Ramos (cell line): ENCODE results near the gene PIK3R3.

Experiments
- in situ Hi-C: fragments of 300-500 bp; cut with MboI; formaldehyde crosslinking; loops from one replicate; pipeline ENCODE4 v1.14.3; 2022; ENCODE audit warnings: low sequenced_read_pairs; ENCODE audit not compliant: unreplicated experiment

The PIK3R3 gene

DNA sequence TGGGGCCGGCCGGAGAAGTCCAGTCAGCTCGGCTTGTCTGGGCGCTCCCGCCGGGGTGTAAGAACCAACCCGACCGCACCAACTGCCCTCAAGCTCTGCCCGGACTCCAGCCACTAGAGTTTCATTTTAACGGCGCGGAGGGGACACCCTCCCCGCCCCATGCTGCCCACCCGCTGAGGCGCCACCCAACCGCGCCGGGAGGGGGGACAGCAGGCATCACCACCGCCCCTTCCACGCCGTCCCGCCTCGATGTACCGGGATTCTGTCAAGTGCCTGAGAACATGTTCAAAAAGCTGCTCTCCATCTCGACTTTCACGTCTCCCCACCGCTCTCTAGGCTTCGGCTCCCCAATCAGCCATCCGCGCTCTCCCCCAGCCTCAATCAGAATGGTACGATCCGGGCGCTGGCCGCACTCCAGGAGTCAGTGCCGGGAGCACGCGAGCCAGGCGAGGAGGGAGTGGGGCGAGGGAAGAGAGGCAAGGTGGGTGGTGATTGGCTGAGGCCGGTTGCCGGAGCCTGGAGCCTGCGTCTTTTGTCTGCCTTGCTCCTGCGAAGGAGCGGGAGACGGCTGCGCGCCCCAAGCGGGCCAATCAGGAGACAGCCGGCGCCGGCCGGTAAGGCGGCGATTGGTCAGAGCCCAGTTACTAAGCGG is at the start of gene PIK3R3:
TSS of gene PIK3R3 (minus strand) at position 101 of the 652 bp plus-strand sequence. CDS start 677 bp downstream, outside the sequence.
- in situ Hi-C loops = no loop called here

DNA sequence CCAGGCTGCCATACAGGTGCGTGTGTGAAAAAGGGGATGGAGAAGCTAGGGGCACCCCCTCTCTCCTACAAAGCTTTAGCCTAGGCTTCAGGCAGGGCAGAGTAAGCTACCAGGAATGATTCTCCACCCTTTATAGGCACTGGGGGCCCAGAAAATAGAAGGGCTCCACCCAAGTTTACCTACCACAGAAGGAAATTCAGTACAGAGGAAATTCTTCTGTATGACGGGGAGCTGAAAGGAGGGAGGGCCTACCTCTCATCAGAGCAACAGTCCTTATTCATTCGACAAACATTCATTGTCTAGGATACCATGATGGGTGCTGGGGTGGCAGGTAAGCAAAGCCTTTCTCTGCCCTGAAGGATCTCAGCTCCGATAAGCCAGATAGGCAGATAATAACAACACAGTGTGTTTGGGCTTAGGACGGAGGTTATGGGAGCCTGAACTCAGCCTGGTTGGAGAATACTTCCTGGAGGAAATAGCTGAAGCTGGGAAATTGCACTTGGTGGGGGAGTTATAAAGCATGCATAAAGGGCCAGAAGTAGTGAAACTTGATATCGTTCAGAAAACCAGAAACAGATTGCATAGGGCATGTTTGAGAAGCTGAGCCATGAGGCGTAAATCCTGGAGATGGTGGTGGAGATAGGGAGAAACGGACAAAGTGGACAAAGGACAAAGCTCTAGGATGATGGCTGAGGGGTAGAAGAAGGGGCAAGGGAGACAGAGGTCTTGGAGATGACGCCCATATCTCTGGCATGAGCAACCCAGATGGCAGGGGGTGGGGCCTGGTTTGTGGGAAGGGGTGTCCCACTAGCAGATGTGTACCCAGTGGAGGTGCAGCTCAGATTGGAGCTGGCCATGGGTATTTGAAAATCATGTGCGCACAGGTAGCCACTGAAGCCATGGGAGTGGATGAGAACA is 49.2 kb upstream of the PIK3R3 start:
- in situ Hi-C loops = no loop called here

DNA sequence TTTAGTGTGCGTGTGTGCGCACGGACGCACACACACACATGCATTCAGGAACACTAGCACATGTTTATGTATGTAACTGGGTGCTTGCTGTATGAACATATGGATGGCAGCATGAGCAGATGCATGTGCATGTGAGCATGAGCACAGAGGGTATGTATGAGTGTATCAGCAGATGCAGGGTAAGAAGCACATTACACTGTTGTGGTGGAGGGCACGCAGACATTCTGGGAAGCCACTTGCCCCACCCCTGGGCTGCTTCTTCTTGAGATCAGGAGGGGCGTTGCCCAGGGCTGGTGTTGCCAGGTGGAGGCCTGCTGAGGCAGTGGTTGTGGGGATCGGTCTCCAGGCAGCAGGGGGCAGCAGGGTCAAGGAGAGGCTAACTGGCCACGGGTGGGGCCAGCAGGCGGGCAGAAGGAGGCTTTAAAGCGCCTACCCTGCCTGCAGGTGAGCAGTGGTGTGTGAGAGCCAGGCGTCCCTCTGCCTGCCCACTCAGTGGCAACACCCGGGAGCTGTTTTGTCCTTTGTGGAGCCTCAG is 47.7 kb upstream of the PIK3R3 start:
- in situ Hi-C loops = no loop called here

DNA sequence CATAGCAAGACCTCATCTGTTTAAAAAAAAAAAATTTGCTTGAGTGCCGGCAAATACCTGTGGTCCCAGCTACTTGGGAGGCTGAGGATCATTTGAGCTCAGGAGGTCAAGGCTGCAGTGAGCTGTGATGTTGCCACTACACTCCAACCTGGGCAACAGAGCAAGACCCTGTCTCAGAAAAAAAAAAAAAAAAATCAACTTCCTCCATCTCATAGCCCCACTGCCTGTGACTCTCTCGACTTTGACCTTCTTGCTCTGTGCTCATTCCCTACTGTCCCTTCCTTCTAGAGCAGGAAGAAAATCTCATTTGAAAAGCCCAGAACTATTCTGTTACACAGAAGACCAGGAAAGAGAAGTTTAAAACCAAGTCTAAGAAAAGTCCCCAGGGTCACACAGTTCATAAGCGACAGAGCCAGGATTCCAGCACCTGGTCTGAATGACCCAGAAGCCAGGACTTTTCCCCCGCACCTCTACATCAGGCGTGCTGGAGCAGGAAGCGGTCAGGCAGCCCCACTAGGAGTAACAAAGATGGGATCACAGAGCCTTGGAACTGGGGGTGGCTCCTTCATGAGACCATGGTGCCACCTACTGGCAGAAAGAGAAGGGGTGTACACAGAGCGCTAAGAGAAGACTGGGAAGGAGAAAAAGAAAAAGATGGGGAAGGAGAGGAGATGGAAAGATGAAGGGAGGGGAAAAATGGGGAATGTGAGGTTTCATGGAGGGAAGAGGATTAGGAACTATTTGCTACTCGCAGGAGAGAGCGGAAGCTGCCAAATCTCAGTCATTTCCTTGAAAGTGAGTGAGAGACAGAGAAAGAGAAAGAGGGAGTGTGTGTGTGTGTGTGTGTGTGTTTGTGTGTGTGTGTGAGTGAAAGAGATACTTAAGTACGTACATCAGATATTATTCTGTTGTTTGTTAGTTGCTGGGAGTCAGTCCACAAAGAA is 47.0 kb upstream of the PIK3R3 start:
- in situ Hi-C loops = loop anchor here (5.0 kb wide), 1 partner anchor 142 kb away; no protein-coding TSS in a partner anchor

DNA sequence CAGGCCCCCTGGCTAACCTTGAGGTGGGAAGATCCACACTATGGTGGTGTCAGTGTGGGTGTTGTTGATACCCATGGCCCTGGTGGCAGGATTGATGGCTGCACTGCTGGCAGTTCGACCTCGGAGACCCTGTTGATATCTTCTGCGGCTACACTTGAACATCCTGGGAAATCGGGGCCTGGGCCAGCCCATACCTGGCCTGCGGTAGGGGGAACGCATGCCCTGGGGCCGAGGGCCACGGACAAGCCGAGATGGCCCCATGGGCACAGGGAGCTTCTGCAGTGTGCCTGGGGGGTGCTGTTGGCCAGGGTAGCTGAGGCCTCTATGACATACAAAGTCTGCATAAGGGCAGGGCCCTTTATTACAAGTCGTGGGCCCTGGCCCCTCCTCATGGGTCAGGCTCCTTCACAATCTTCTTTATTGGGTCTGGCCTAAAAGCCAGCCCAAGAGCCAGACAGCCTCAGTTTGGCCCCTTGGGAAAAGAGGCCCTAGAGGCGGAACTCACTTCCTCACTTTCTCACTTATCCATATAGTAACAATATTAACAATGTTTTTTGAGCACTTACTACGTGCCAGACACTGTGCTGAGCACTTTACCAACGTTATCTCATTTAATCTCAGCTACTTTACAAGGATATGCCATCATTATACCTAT is 43.9 kb upstream of the PIK3R3 start, which contains the start of gene P3R3URF:
TSS of gene P3R3URF (minus strand) at position 278 of the 655 bp plus-strand sequence. CDS start at position 261, 17 bp downstream.
- in situ Hi-C loops = loop anchor here (5.0 kb wide), 1 partner anchor 139 kb away; no protein-coding TSS in a partner anchor

DNA sequence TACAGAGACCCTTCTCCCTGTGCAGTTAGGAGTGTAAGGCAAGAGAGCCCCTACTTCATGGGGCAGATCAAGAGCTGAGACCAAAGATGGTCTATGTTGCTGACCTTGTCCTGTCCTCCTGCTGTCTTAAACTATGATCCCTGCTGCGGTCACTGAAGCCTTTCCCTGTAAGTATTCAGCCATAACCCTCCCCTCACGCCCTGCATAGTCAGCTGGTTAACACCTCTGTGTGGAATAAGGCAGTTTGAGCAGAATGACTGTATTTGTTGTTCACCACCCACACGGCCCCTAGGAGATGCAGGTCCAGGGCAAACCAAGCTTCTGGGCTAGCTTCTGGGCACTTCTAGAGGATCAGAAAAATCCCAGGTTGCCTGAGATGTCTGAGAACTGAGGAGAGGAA is 42.8 kb upstream of the PIK3R3 start:
- in situ Hi-C loops = loop anchor here (5.0 kb wide), 1 partner anchor 138 kb away; no protein-coding TSS in a partner anchor

DNA sequence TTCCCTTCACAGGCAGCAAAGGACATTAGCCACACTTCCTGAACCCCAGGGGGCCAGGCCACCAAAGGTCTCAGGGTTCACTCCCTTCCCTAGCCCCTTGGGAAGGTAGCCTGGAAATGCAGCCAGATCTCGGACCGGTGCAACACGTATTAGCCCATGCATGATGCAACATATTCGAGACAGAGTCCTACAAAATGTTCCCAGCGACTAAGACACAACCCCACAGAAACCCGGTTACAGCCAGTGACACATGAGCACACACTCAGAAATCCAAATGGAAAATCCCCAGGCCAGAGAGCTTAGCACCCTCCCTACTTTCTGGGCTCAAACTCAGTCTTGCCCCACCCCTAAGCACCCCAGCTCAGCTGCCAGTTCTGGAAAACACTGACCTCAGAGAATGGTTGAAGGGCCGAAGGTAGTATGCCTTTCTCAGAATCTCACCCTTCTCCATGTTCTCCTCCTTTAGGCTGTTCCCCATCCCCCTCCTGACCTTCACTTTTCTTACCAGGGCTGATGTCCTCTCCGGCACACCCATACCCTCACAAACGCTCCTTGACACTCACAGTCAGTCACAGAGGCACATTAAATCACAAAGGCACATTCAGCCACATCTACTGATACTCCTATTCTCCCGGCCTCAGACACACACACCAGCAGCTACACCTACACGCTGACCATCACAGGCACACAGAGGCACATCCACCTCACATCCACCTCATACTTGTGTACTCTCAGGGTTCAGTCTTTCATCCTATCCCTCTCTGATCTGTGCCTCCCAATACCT is 42.2 kb upstream of the PIK3R3 start, which contains the start of gene TSPAN1:
TSS of gene TSPAN1 (plus strand) at position 640 of the 784 bp plus-strand sequence. CDS start 6,021 bp downstream, outside the sequence.
- in situ Hi-C loops = loop anchor here (5.0 kb wide), 1 partner anchor 137 kb away; no protein-coding TSS in a partner anchor

DNA sequence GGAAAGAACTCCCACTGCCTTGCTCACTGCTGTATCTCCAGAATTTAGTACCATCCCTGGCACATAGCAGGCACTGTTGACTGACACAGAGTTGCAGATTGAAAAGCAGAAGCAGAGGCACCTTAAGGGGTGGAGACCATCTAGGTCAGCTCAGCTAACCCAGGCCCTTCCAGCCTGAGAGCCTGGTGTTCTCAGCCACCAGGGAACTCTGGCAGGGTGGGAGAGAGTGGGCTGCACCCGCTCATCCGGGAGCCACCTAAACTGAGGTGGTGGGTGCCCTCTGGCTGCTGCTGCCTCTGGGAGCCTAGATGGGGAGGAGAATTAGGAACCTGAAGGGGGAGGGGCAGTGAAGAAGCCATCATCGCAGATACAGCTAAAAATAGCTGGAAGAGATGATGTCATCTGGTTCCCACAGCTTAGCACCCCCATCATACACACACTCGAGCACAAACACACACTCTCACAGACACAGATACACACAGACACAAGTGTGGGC is 41.0 kb upstream of the PIK3R3 start:
- in situ Hi-C loops = no loop called here

DNA sequence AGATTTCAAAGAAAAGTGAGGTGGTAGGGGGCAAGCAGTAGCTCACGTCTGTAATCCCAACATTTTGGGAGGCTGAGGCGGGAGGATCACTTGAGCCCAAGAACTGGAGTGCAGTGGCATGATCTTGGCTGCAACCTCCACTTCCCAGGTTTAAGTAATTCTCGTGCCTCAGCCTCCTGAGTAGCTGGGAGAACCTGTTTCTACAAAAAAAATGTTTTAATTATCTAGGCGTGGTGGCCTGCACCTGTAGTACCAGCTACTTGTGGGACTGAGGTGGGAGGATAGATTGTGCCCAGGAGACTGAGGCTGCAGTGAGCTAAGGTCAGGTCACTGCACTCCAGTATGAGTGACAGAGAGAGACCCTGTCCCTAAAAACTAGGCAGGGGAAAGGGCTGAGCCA is 39.9 kb upstream of the PIK3R3 start:
- in situ Hi-C loops = no loop called here

DNA sequence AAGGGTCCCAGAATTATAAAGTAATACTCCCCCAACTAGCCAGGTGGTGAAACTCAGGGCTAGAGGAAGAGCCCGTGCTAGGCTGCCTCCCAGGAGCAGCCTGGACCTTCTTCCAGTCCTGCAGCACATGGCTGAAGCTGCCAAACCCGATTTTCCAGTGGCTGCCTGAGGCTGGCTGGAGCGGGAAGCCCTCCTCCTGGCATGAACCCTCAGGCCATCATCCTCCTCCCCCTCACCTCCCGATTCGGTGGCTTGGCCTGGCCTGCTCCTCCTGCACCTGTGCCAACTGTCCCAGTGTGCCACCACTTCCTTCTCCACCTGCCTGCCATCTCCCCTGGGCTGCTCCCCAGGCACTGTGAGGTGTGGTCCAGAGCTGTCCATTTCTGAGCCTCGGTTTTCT is 39.4 kb upstream of the PIK3R3 start:
- in situ Hi-C loops = no loop called here

DNA sequence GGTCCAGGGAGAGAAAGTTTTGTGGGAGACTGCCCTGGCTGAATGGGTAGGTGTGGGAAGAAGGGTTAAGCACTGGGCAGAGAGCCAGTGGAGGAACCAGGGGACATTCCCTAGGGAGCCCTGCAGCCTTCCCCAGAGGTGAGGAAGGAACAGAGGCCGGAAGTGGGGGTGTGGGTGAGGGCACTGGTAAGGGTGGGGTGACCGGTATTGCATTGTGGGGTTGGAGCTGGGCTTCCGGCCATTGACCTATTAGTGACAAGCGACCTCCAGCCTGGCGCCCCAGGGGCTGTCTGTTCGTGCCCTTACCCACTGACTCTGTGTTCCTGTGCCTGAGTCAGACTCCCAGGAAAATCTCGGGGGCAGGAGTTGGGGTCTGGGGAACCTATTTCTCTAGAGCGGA is 38.9 kb upstream of the PIK3R3 start:
- in situ Hi-C loops = no loop called here

DNA sequence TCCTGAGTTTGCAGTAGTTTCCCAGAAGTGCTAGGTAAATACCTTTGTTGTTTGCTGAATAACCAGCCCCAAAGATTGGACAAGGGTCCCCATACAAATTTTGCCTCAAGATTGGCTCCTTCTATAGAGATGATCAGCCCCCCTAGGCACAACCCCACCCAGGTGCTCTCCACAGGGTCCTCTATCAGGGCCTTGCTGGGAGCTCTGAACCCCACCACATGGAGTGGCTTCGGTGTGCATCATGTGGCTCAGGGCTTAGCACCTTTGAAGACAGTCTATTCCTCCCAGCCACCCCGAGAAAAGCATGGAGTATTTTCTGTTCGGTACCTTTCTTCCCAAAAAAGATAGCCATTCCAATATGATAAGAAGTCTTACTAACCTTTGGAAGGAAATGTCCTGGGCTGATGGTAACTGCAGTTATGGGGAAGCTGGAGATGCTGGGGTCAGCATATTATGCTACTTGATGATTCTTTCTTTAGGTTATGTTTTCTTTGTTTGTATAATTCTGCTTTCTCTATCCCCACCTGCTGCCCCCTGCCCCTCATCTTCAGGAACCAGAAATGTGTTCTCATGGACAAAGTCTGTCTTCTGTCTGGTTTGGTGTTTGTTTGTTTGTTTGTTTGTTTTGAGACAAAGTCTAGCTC is 37.5 kb upstream of the PIK3R3 start:
- in situ Hi-C loops = no loop called here

DNA sequence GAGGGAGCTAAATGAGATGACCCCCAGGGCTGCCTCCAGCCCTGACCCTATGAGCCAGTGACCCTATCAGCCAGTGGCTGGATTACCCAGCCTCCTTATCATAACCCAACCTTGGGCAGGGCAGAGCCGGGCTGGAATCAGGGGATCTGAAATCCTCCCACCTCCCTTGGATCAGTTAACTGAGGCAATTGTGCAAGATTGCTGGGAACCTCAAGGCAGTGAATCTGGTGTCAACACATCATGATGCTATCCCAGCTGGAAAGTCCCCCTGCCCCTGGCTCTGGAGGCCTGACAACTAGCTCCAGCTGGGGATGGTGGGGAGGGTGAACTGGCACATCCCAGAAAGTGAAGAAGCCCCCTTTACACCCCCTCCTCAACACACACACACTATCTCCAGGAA is 36.0 kb upstream of the PIK3R3 start:
- in situ Hi-C loops = no loop called here

DNA sequence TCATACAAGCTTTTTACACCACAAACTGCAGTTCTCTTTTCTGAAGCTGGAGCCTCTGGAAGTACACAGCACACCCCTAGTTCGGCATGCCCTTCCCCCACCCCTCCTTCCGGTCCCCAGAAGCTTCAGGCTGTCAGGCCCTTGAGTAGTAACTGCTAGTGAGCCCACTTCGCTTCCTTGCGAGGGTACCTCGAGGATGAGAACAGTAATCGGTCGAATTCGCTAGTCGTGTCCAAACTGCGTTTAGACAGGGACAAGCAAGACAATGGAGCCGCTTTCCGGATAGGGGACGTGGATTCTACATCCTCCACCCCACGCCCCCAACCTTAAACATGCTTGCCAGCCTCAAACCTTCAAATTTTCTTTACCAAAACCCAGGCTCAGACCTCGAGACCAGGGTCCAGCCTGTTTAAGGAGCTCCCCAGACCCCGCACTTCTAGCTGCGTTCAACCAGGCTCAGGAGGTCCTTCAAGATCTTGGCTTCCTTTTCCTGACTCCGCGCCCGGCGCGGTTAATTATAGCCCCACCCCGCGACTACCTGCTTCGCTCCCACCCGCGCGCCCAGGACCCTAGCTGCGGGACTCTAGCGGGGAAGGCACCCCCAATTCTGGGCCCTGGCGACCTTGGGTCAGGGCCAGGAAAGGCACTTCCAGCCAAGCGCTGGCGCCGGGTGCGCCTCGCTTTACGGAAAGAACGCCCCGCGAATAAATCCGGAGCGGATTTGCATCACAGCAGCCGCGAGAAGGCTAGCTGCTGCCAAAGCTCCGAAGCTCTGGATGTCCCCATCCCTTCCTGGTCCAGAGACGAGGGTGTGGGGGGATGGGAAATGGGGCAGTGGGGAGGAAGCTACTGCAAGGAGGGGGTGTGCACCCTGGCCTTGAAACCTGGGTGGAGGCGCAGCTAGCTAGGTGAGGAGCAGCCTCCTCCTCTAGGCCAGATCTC is 34.4 kb upstream of the PIK3R3 start:
- in situ Hi-C loops = no loop called here

DNA sequence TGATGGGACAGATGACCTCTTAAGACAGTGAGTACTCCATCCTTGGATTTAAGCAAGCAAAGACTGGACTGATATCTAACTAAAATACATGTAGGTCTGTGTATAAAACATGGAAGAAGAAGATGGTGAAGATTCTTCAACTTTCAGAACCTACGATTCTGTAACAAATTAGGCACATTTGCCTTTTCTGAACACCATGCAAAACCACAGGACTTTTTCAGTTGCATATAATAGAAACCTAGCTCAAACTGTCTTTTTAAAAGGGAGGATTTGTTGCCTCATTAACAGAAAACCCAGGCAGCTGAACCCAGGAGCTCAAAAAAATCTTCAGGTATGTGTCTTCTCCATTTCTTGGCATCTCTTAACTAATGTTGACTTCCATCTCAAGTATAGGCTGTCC is 27.8 kb upstream of the PIK3R3 start:
- in situ Hi-C loops = no loop called here

DNA sequence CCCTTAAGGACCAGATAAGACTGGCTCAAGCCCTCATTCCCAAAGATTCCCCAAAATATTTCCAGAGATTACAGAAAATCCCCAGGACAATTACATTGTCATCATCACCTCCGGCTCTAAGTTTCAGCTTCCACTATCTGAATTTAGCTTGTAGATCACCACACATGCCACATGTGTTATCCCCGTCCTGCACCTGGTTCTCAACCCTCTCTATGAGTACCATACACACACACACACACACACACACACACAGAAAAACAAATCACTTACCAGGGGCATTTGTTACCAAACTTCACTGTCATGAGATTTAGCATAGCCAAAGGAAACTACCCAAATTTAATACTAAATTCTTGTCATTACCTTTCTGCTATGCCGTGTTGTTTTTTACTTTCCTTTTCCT is 27.1 kb upstream of the PIK3R3 start:
- in situ Hi-C loops = no loop called here
